SK-N-SH (cell line): ENCODE results near the gene TAPBP.

Experiments
- CTCF ChIP-seq: fragments of 200-600 bp; sonication (generic); IDR thresholded peaks from 2 replicates; pipeline ENCODE4 v1.6.1; 2017; ENCODE audit warnings: antibody characterized with exemption, mild to moderate bottlenecking, moderate library complexity
- EP300 ChIP-seq, 2 experiments: IDR thresholded peaks; 2 replicates each; pipeline versions ENCODE4 v1.4.0 to v1.6.1; 2012; ENCODE audit warnings: borderline replicate concordance in 1 of 2, low read depth in 1 of 2, low read length in 1 of 2
- EZH2phosphoT487 ChIP-seq: fragments of 200-600 bp; sonication (generic); IDR thresholded peaks from 2 replicates; pipeline ENCODE4 v1.6.1; 2017; ENCODE audit warnings: low read depth, mixed run types, mild to moderate bottlenecking, antibody characterized with exemption, moderate library complexity, borderline replicate concordance
- GABPA ChIP-seq: IDR thresholded peaks from 2 replicates; pipeline ENCODE4 v1.4.0; 2012; ENCODE audit warnings: low read depth, mild to moderate bottlenecking
- MEF2A ChIP-seq: IDR thresholded peaks from 2 replicates; pipeline ENCODE4 v1.4.0; 2012; ENCODE audit warnings: low read depth, borderline replicate concordance
- MXI1 ChIP-seq: IDR thresholded peaks from 2 replicates; pipeline ENCODE4 v1.6.1; 2012; ENCODE audit warnings: mild to moderate bottlenecking, low read depth, low read length, improper control_type of control experiment
- NRF1 ChIP-seq: IDR thresholded peaks from 2 replicates; pipeline ENCODE4 v1.6.1; 2012; ENCODE audit warnings: low read depth, mild to moderate bottlenecking, low read length
- TEAD4 ChIP-seq: IDR thresholded peaks from 2 replicates; pipeline ENCODE4 v1.4.0; 2012; ENCODE audit warnings: mild to moderate bottlenecking, borderline replicate concordance; ENCODE audit not compliant: insufficient read depth
- USF1 ChIP-seq: IDR thresholded peaks from 2 replicates; pipeline ENCODE4 v1.4.0; 2012; ENCODE audit warnings: low read depth, borderline replicate concordance
- USF2 ChIP-seq: fragments of 150-350 bp; IDR thresholded peaks from 2 replicates; pipeline ENCODE4 v1.6.1; 2017; ENCODE audit warnings: antibody characterized with exemption, low read length, low read depth, borderline replicate concordance
- ZBTB33 ChIP-seq: IDR thresholded peaks from 2 replicates; pipeline ENCODE4 v1.4.0; 2012; ENCODE audit warnings: low read depth, borderline replicate concordance

- TF ChIP-seq EP300 (IDR thresholded peaks at IDR 0.05; ENCODE audit: borderline replicate concordance in 1 of 2, low read depth in 1 of 2, low read length in 1 of 2) (no peak), CTCF (no peak), TEAD4 (no peak), MXI1 (no peak), USF1 (no peak), MEF2A (no peak), NRF1 (no peak), GABPA (no peak), USF2 (no peak), EZH2phosphoT487 (no peak), ZBTB33 (no peak)
Measured at GRCh38 chr6:33333666-33334065, 19.8 kb upstream of the TAPBP start.
